CD4-positive, alpha-beta T cell (primary cell): ENCODE measurements around the gene TPPP. TPM values are rescaled to one million over a fixed set of nuclear protein-coding genes. Genes with fewer than 3 reads are reported as not detected.

Source experiments
- ATAC-seq: fragments of 200-7000 bp; cut with Tn5 transposase; one replicate; pipeline ENCODE4 v1.10.0; 2022; ENCODE audit warnings: mild to moderate bottlenecking; ENCODE audit not compliant: poor library complexity
- CTCF ChIA-PET: fragments of 350-600 bp; sonication (Branson Sonifier 250); formaldehyde crosslinking; loops from one replicate; lab custom pipeline; 2021; ENCODE audit warnings: antibody characterized with exemption, inconsistent platforms; lab: Charles Lee
- POLR2A ChIA-PET: fragments of 350-600 bp; sonication (Branson Sonifier 250); formaldehyde crosslinking; loops from one replicate; lab custom pipeline; 2021; ENCODE audit warnings: antibody characterized with exemption, inconsistent platforms; lab: Charles Lee
- DNase-seq, 14 experiments: peaks; one replicate each; pipeline ENCODE4 v3.0.0-alpha.2; 2013 to 2020; ENCODE audit warnings: mixed read lengths in 2 of 14
- H3K27ac ChIP-seq, 2 donors: one replicate each; pipeline versions ENCODE4 v1.5.1 to v1.7.0; 2013; ENCODE audit warnings: low read length in 2 of 2, low read depth in 1 of 2, mild to moderate bottlenecking in 1 of 2
- H3K27me3 ChIP-seq, 2 experiments: 1 replicate in 1 of 2; 2 replicates in 1 of 2; pipeline versions ENCODE4 v1.6.1 to v1.7.0; 2013; ENCODE audit warnings: low read length in 2 of 2, control low read depth in 1 of 2, mild to moderate bottlenecking in 1 of 2, moderate library complexity in 1 of 2; ENCODE audit not compliant: insufficient read depth in 2 of 2, control insufficient read depth in 1 of 2
- H3K36me3 ChIP-seq: one replicate; pipeline ENCODE4 v1.6.1; 2013; ENCODE audit warnings: low read length, control low read depth; ENCODE audit not compliant: insufficient read depth
- H3K4me1 ChIP-seq: one replicate; pipeline ENCODE4 v1.6.1; 2013; ENCODE audit warnings: low read length, control low read depth; ENCODE audit not compliant: insufficient read depth
- H3K4me3 ChIP-seq: one replicate; pipeline ENCODE4 v1.5.1; 2013; ENCODE audit warnings: mild to moderate bottlenecking, low read length, moderate library complexity
- H3K9me3 ChIP-seq, 2 experiments: 1 replicate in 1 of 2; 2 replicates in 1 of 2; pipeline versions ENCODE4 v1.6.1 to v1.7.0; 2013; ENCODE audit warnings: low read length in 2 of 2, mild to moderate bottlenecking in 2 of 2, control low read depth in 1 of 2, moderate library complexity in 1 of 2; ENCODE audit not compliant: control insufficient read depth in 1 of 2, insufficient read depth in 1 of 2
- H3K27ac Mint-ChIP-seq: one replicate; pipeline ENCODE4 v1.8.0; 2020; ENCODE audit warnings: mixed read lengths
- H3K27me3 Mint-ChIP-seq: one replicate; pipeline ENCODE4 v1.8.0; 2021; ENCODE audit warnings: mixed read lengths
- H3K36me3 Mint-ChIP-seq: one replicate; pipeline ENCODE4 v1.8.0; 2021; ENCODE audit warnings: low read depth, mixed read lengths
- H3K4me1 Mint-ChIP-seq: one replicate; pipeline ENCODE4 v1.8.0; 2021; ENCODE audit warnings: low read depth, mixed read lengths
- H3K4me3 Mint-ChIP-seq: one replicate; pipeline ENCODE4 v1.8.0; 2020; ENCODE audit warnings: mild to moderate bottlenecking, mixed read lengths
- H3K9me3 Mint-ChIP-seq: one replicate; pipeline ENCODE4 v1.8.0; 2020; ENCODE audit warnings: mixed read lengths
- CTCF ChIP-seq: fragments of 200-600 bp; IDR thresholded peaks from one replicate; pipeline ENCODE4 v1.8.0; 2022; ENCODE audit warnings: antibody characterized with exemption, mild to moderate bottlenecking
- intact Hi-C, 2 experiments: fragments of 100-400 bp; cut with DNase I in 1 of 2; cut with micrococcal nuclease in 1 of 2; formaldehyde crosslinking; loops; one replicate each; pipeline versions ENCODE4 v1.15.1 to v1.9.0; 2023 to 2025; cut with DNase I, micrococcal nuclease
- total RNA-seq, 174 experiments: library from RNA in 2 of 174; stranded (reverse) in 2 of 174; gene quantifications; one replicate each; pipeline ENCODE4 v1.2.3 and lab custom pipeline; 2021 to 2026

Gene TPPP
- total RNA-seq, 2 experiments from 2014 or later: 8.2 to 8.5 TPM

GRCh38 chr5:677131-678101, 15.7 kb downstream of the TPPP start:
- Histone ChIP-seq H3K27me3 (no peaks in the 10 kb centered on the region), H3K4me1 (peaks cover 21% of the 10 kb centered on the region), H3K9me3 (peaks cover 0 to 5% of the 10 kb centered on the region in 2 experiments), H3K36me3 (no peaks in the 10 kb centered on the region), H3K4me3 (no peak overlapping the region), H3K27ac (no peak overlapping the region)
- intact Hi-C loops: no loop called here
- CTCF ChIA-PET: no interaction called here
- ATAC-seq: no peak
- Mint-ChIP-seq H3K4me3 (no peak overlapping the region), H3K9me3 (no peaks in the 10 kb centered on the region), H3K27me3 (peaks cover 12% of the 10 kb centered on the region), H3K36me3 (peaks cover 6% of the 10 kb centered on the region), H3K27ac (no peak overlapping the region), H3K4me1 (peaks cover 8% of the 10 kb centered on the region)
- no peak for TF ChIP-seq CTCF
- peak in 2 of 14 experiments; percentile 22 to 31 for DNase-seq
- POLR2A ChIA-PET: no interaction called here

GRCh38 chr5:676699-677076, 16.5 kb downstream of the TPPP start:
- no peak overlapping the region for H3K4me3 Mint-ChIP-seq
- CTCF ChIA-PET: no interaction called here
- Histone ChIP-seq H3K27ac (no peak overlapping the region), H3K4me1 (peaks cover 29% of the 10 kb centered on the region), H3K4me3 (no peak overlapping the region), H3K27me3 (no peaks in the 10 kb centered on the region), H3K9me3 (peaks cover 0 to 5% of the 10 kb centered on the region in 2 experiments), H3K36me3 (no peaks in the 10 kb centered on the region)
- ATAC-seq: no peak
- POLR2A ChIA-PET: no interaction called here
- H3K27ac Mint-ChIP-seq: no peak overlapping the region
- peaks cover 12% of the 10 kb centered on the region for H3K27me3 Mint-ChIP-seq
- peaks cover 9% of the 10 kb centered on the region for H3K4me1 Mint-ChIP-seq
- no peak for DNase-seq
- intact Hi-C loops: no loop called here
- TF ChIP-seq CTCF: no peak
- H3K9me3 Mint-ChIP-seq: no peaks in the 10 kb centered on the region
- peaks cover 6% of the 10 kb centered on the region for H3K36me3 Mint-ChIP-seq

GRCh38 chr5:675871-676698, 17.1 kb downstream of the TPPP start:
- peaks cover 33% of the 10 kb centered on the region for H3K4me1 ChIP-seq
- H3K4me3 ChIP-seq: no peak overlapping the region
- Mint-ChIP-seq H3K9me3 (no peaks in the 10 kb centered on the region), H3K4me1 (peaks cover 9% of the 10 kb centered on the region), H3K27me3 (peaks cover 12% of the 10 kb centered on the region), H3K4me3 (no peak overlapping the region), H3K27ac (no peak overlapping the region), H3K36me3 (peaks cover 6% of the 10 kb centered on the region)
- H3K27me3 ChIP-seq: no peaks in the 10 kb centered on the region
- CTCF ChIA-PET: no interaction called here
- intact Hi-C loops: no loop called here
- H3K27ac ChIP-seq: no peak overlapping the region
- DNase-seq (peak in 2 of 14 experiments; percentile 19 to 25), ATAC-seq (no peak)
- POLR2A ChIA-PET: no interaction called here
- H3K36me3 ChIP-seq: no peaks in the 10 kb centered on the region
- TF ChIP-seq CTCF: no peak
- peaks cover 0 to 5% of the 10 kb centered on the region in 2 experiments for H3K9me3 ChIP-seq
